HG03442 (cell line): ENCODE measurements around the gene CYP4F2.
"Not testable (repeated sequence)": the region's sequence is repeated elsewhere in the genome, so short reads cannot be mapped to it uniquely, and the experiment has no call there.

Source experiments
- ATAC-seq: cut with Tn5 transposase; IDR thresholded peaks from one replicate; pipeline ENCODE4 v1.9.1; 2021; ENCODE audit warnings: mild to moderate bottlenecking, moderate library complexity; ENCODE audit not compliant: unreplicated experiment

Gene CYP4F2

DNA sequence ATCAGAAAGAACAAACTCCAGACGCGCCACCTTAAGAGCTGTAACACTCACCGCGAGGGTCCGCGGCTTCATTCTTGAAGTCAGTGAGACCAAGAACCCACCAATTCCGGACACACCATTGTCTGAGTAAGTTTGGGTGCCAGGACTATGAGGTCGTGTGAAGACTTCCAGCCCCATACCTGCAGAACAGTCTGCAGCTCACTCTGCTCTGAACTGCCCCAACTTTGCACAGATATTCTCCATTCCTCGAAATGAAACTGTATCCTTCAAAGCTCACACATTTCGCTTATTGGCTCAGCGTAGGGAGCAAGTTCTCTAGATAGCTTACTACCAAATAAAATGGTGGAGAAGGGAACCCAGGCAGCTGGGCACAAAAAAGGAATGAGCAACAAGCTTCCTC lies 2.6 kb upstream of the CYP4F2 start:
- ATAC-seq, result no peak

DNA sequence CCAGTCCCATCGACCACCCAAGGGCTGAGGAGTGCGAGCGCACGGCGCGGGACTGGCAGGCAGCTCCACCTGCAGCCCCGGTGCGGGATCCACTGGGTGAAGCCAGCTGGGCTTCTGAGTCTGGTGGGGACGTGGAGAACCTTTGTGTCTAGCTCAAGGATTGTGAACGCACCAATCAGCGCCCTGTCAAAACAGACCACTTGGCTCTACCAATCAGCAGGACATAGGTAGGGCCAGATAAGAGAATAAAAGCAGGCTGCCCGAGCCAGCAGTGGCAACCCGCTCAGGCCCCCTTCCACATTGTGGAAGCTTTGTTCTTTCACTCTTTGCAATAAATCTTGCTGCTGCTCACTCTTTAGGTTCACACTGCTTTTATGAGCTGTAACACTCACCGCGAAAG lies 2.2 kb upstream of the CYP4F2 start:
- not testable (repeated sequence) for ATAC-seq

GRCh38 chr19:15899561-15899960 lies 1.7 kb upstream of the CYP4F2 start:
- not testable (repeated sequence) for ATAC-seq

- no peak for ATAC-seq
Measured at GRCh38 chr19:15897026-15897737, 692 bp downstream of the CYP4F2 start.

- no peak for ATAC-seq
Measured at GRCh38 chr19:15895876-15896430, 1.9 kb downstream of the CYP4F2 start.

- ATAC-seq, result no peak
Measured at GRCh38 chr19:15894359-15894758, 3.5 kb downstream of the CYP4F2 start.

DNA sequence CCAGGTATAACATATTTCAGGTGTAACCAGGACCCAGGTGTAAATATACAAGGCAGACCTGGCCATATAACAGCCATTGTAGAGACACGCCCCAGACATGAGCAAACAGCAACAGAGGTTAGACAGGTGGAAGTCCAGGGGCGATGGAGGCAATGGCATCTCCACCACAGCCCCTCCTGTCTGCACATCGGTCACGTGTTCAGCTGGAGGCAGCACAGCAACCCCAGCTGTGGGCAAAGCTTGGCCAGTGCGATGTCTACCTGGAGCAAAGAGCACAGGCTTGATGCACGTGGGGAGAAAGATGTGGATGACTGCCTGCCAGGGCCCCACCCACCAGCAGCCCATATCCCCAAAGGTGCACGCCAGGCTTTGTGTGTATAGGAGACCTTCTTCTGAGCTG lies 4.4 kb downstream of the CYP4F2 start:
- ATAC-seq, result no peak

DNA sequence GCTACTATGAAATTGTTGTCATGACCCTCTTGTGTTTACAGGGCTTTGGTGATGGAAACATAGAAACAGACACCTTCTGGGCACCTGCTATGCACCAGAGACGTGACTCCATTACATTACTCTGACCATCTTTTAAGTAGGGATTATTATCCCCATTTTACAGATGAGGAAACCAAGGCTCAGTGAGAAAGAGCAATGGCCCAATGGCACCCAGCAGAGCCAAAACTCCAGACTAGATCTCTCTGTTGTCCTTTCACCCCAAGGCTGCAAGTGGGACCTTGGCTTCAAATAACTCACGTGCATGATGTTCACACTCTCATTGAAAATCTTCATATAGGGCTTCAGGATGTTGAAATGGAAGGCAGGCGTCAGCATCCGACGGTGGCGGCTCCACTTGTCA lies 5.9 kb downstream of the CYP4F2 start:
- ATAC-seq, result no peak

DNA sequence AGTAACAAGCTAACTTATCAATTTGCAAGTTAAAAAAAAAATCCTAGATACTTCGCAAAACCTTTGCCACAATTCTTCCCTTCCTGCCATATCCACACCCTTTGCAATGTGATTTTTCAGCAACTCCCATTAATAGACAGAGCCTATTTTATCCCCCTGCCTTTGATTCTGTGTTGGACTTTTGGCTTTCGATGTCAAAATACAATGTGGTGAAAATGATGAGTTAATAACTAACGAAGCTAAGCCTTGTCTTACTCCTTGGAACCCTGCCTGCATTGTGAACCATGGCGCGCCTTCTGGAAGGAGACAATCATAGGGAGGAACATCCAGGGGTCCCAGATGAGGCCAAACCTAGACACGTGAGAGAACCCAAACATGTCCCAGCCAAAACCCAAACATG lies 6.4 kb downstream of the CYP4F2 start:
- ATAC-seq, result no peak

GRCh38 chr19:15889339-15889738 lies 8.5 kb downstream of the CYP4F2 start:
- not testable (repeated sequence) for ATAC-seq

DNA sequence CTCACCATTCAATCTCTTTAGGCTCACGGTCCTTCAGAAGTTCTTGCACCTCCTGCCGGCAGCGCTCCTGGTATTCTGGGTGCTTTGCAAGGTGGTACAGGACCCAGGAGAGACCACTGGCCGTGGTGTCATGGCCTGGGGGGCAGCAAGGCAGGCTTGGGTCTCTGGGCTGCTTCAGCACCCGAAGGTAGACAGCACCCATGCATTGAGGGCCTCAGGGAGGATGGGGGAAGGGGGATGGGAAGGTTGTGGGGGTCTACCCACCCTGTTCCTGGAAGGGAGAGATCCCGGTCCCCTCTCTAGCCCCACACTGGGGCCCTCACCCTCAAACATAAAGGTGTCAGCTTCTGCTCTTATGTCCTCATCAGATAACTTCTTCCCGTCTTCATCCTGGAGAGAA lies 12.0 kb downstream of the CYP4F2 start:
- ATAC-seq, result no peak

- ATAC-seq, result no peak
Measured at GRCh38 chr19:15885167-15885566, 12.7 kb downstream of the CYP4F2 start.

DNA sequence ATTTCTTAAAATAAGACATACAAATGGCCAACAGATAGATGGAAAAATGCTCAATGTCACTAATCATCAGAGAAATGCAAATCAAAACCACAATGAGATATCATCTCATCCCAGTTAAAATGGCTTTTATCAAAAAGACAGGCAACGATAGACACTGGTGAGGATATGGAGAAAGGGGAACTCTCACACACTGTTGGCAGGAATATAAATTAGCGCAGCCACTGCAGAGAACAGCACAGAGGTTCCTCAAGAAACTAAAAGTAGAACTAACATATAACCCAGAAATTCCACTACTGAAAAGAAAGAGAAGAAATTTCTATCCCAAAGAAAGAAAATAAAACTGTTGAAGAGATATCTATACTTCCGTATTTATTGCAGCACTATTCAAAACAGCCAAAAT lies 14.5 kb downstream of the CYP4F2 start:
- ATAC-seq, result not testable (repeated sequence)

DNA sequence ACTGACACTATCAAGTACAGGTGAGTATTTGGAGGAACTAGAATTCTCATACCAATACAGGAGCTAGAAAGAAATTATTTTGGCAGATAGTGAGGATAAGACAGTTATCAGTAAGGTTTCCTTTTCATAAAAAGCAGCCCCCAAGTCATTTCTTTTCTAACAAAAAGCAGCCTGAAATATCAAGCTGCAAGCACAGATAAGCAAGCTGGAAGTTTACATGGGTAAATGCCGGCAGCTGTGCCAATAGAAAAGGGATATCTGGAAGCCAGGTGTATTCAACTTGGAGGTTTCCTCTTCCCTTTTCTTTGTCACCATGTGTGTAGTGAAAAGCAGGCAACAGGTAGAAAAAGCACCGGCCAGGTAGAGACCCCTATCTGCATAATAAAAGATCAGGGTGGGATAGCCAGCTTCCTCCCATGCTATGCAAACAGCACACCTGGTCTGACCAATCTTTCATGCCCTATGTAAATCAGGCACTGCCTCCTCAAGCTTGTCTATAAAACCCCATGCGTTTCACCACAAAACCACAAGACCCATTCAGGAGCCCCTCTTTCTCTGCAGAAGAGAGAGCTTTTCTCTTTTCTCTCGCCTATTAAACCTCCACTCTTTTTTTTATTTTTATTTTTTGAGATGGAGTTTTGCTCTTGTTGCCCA lies 22.9 kb downstream of the CYP4F2 start:
- no peak for ATAC-seq

GRCh38 chr19:15873771-15874170 lies 24.1 kb downstream of the CYP4F2 start:
- not testable (repeated sequence) for ATAC-seq

- ATAC-seq, result no peak
Measured at GRCh38 chr19:15871570-15871969, 26.3 kb downstream of the CYP4F2 start.

DNA sequence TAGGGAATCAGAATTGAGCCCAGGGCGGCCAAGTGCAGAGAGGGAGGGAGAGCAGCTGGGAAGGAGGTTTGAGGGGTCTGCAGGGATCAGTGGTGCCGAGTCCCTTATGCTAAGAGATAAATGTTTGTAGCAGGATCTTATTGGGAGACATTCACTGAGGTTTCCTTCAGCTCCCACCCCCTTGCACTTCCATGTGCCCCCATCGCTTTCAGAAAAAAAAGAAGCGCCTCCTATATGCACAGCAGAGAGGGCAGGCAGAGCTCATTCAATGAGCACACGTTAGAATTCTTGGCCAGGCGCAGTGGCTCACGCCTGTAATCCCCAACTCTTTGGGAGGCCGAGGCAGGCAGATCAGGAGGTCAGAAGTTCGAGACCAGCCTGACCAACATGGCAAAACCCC lies 28.0 kb downstream of the CYP4F2 start:
- no peak for ATAC-seq

GRCh38 chr19:15869109-15869555 lies 28.7 kb downstream of the CYP4F2 start:
- ATAC-seq, result no peak

DNA sequence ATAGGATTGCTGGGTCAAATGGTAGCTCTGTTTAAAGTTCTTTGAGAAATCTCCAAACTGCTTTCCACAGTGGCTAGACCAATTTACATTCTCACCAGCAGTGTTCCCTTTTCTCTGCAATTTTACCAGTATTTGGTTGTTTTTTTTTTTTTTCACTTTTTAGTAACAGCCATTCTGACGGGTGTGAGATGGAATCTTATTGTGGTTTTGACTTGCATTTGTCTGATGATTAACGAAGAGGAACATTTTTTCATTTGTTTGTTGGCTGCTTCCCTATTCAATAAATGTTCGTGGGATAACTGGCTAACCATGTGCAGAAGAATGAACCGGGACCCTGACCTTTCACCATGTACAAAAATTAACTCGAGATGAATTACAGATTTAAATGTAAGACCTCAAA lies 31.2 kb downstream of the CYP4F2 start:
- no peak for ATAC-seq

DNA sequence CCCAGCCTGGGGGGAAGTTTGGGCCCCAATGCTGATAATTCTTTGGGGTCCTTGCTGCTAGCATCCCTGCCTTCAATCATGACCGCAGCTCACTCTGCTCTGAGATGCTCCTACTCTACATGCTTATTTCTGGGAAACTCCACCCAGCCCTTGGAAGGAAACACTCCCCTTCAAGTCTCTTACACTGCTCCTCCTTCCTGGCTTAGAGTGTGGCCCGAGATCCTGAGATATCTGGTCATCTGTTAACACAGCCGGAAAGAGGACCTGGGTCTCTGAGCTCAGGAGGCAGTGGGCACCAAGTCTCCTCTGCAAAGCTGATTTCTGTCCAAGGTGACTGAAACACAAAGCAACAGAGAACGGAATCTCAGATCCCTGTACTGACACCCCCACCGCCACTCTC lies 33.0 kb downstream of the CYP4F2 start:
- ATAC-seq, result no peak

DNA sequence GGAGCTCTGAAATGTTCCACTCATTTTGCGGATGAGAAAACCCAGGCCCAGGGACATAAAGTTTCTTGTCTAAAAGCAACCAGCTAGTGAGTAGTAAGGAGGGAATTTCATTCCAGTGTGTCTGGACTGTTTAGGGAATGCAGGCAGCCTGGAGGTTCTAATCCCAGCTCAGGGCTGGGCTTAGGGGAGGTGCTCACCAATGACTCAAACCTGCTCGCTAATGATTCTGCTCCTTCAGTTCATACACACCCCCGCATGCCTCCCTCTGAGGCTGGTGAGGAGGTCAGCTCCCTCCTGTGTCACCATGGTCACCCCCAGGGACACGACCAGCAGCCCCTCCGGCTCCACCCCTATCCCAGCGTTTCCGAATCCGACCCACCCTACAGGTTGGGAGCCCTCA lies 34.6 kb downstream of the CYP4F2 start:
- no peak for ATAC-seq

- no peak for ATAC-seq
Measured at GRCh38 chr19:15862444-15862843, 35.4 kb downstream of the CYP4F2 start.
